HG02943 (cell line): Measurements from ENCODE around the gene GALNT17.
"Not testable (repeated sequence)": the region's sequence is repeated elsewhere in the genome, so short reads cannot be mapped to it uniquely, and the experiment has no call there.

Experiments used
- ATAC-seq: cut with Tn5 transposase; IDR thresholded peaks from one replicate; pipeline ENCODE4 v1.9.1; 2021; ENCODE audit warnings: mild to moderate bottlenecking, low read depth, moderate library complexity; ENCODE audit not compliant: unreplicated experiment

The GALNT17 gene

GRCh38 chr7:71707041-71707440 is 575.1 kb downstream of the GALNT17 start:
- ATAC-seq, result no peak

GRCh38 chr7:71708710-71709109 is 576.8 kb downstream of the GALNT17 start:
- no peak for ATAC-seq

GRCh38 chr7:71710442-71710841 is 578.5 kb downstream of the GALNT17 start:
- no peak for ATAC-seq

GRCh38 chr7:71712653-71713180 is 580.8 kb downstream of the GALNT17 start:
- no peak for ATAC-seq

GRCh38 chr7:71716690-71717089 is 584.7 kb downstream of the GALNT17 start:
- no peak for ATAC-seq

GRCh38 chr7:71718563-71718962 is 586.6 kb downstream of the GALNT17 start:
- no peak for ATAC-seq

- ATAC-seq, result no peak
Measured at GRCh38 chr7:71721742-71722141, 589.8 kb downstream of the GALNT17 start.

- ATAC-seq, result no peak
Measured at GRCh38 chr7:71723859-71724258, 591.9 kb downstream of the GALNT17 start.

- ATAC-seq, result no peak
Measured at GRCh38 chr7:71727347-71727746, 595.4 kb downstream of the GALNT17 start.

GRCh38 chr7:71731740-71732139 is 599.8 kb downstream of the GALNT17 start:
- no peak for ATAC-seq

- ATAC-seq, result no peak
Measured at GRCh38 chr7:71733107-71733870, 601.3 kb downstream of the GALNT17 start.

GRCh38 chr7:71735961-71736556 is 604.1 kb downstream of the GALNT17 start:
- ATAC-seq, result no peak

GRCh38 chr7:71737931-71738540 is 606.1 kb downstream of the GALNT17 start:
- not testable (repeated sequence) for ATAC-seq

- ATAC-seq, result no peak
Measured at GRCh38 chr7:71739520-71740173, 607.7 kb downstream of the GALNT17 start.

GRCh38 chr7:71740174-71740560 is 608.2 kb downstream of the GALNT17 start:
- no peak for ATAC-seq

GRCh38 chr7:71746006-71746405 is 614.1 kb downstream of the GALNT17 start:
- ATAC-seq, result no peak

- ATAC-seq, result no peak
Measured at GRCh38 chr7:71750290-71750689, 618.3 kb downstream of the GALNT17 start.

GRCh38 chr7:71752171-71752935 is 620.4 kb downstream of the GALNT17 start:
- ATAC-seq, result no peak

- ATAC-seq, result no peak
Measured at GRCh38 chr7:71753236-71753635, 621.3 kb downstream of the GALNT17 start.

- ATAC-seq, result no peak
Measured at GRCh38 chr7:71753956-71754664, 622.2 kb downstream of the GALNT17 start.
